Endodermal cell (in vitro differentiated cells): ENCODE results near the gene TMX1. TPM values are rescaled to one million over a fixed set of nuclear protein-coding genes. Genes with fewer than 3 reads are reported as not detected.

Experiments used
- DNase-seq: peaks from one replicate; pipeline ENCODE4 v3.0.0-alpha.2; 2017
- H3K27ac ChIP-seq: 2 replicates; pipeline ENCODE4 v1.5.1; 2013; ENCODE audit warnings: mild to moderate bottlenecking, low read depth, low read length, moderate library complexity
- H3K27me3 ChIP-seq: 2 replicates; pipeline ENCODE4 v1.6.1; 2013; ENCODE audit warnings: mild to moderate bottlenecking, low read length, moderate library complexity; ENCODE audit not compliant: insufficient read depth, control insufficient read depth, poor library complexity, severe bottlenecking
- H3K36me3 ChIP-seq: 2 replicates; pipeline ENCODE4 v1.7.0; 2013; ENCODE audit warnings: mild to moderate bottlenecking, low read length, moderate library complexity; ENCODE audit not compliant: control insufficient read depth, insufficient read depth
- H3K4me1 ChIP-seq: one replicate; pipeline ENCODE4 v1.7.0; 2013; ENCODE audit warnings: low read length; ENCODE audit not compliant: control insufficient read depth, insufficient read depth
- H3K4me3 ChIP-seq: 2 replicates; pipeline ENCODE4 v1.5.1; 2013; ENCODE audit warnings: mild to moderate bottlenecking, low read length, moderate library complexity
- H3K9ac ChIP-seq: 2 replicates; pipeline ENCODE4 v1.6.1; 2013; ENCODE audit warnings: mild to moderate bottlenecking, low read length, moderate library complexity; ENCODE audit not compliant: poor library complexity, severe bottlenecking; ENCODE audit errors: extremely low read depth
- H3K9me3 ChIP-seq: 2 replicates; pipeline ENCODE4 v1.6.1; 2013; ENCODE audit warnings: mild to moderate bottlenecking, low read length, moderate library complexity; ENCODE audit not compliant: control insufficient read depth
- H3K27ac Mint-ChIP-seq: 2 replicates; pipeline ENCODE4 v1.8.0; 2020; ENCODE audit warnings: mixed read lengths
- H3K27me3 Mint-ChIP-seq: 2 replicates; pipeline ENCODE4 v1.8.0; 2021; ENCODE audit warnings: mild to moderate bottlenecking, mixed read lengths; ENCODE audit not compliant: insufficient read depth
- H3K36me3 Mint-ChIP-seq: 2 replicates; pipeline ENCODE4 v1.8.0; 2020; ENCODE audit warnings: low read depth, mixed read lengths
- H3K4me1 Mint-ChIP-seq: 2 replicates; pipeline ENCODE4 v1.8.0; 2020; ENCODE audit warnings: mixed read lengths
- H3K4me3 Mint-ChIP-seq: 2 replicates; pipeline ENCODE4 v1.8.0; 2020; ENCODE audit warnings: mild to moderate bottlenecking, moderate library complexity, mixed read lengths
- H3K9me3 Mint-ChIP-seq: 2 replicates; pipeline ENCODE4 v1.8.0; 2020; ENCODE audit warnings: mild to moderate bottlenecking, mixed read lengths
- CTCF ChIP-seq: fragments of 200-600 bp; sonication (generic); conservative IDR thresholded peaks from 2 replicates; pipeline ENCODE4 v1.5.0; 2021; ENCODE audit warnings: antibody characterized with exemption, mild to moderate bottlenecking
- WGBS, 2 experiments: methylation state at CpG; one replicate each; pipeline versions ENCODE4 v1.1.5 to v1.1.7; 2013; ENCODE audit warnings: missing lambda C conversion rate in 2 of 2, mixed read lengths in 1 of 2; ENCODE audit not compliant: insufficient coverage in 1 of 2, insufficient read length in 1 of 2; 5-methylcytosine and 5-hydroxymethylcytosine counted together
- total RNA-seq, 2 donors: library from RNA; stranded (reverse); fragmentation: NEBNext Ultra II Directional in 1 of 2; extraction: Animal tissue kit (Norgen Biotek cat#: 25700) in 1 of 2; gene quantifications; 2 replicates in 1 of 2; 3 replicates in 1 of 2; pipeline ENCODE4 v1.2.1, GENCODE V29; 2021

The TMX1 gene
- total RNA-seq, 2 donors from 2014 or later: 28.8 to 36.1 TPM

GRCh38 chr14:51293149-51293911 lies 53.3 kb downstream of the TMX1 start:
- Histone ChIP-seq H3K4me3 (no peak overlapping the region), H3K9me3 (no peaks in the 10 kb centered on the region), H3K4me1 (no peaks in the 10 kb centered on the region), H3K36me3 (no peaks in the 10 kb centered on the region), H3K27me3 (no peaks in the 10 kb centered on the region), H3K27ac (no peak overlapping the region), H3K9ac (no peak overlapping the region)
- TF ChIP-seq CTCF: no peak
- DNase-seq: no peak
- no peaks in the 10 kb centered on the region for H3K9me3 Mint-ChIP-seq
- no peaks in the 10 kb centered on the region for H3K36me3 Mint-ChIP-seq
- H3K27ac Mint-ChIP-seq: no peak overlapping the region
- H3K27me3 Mint-ChIP-seq: no peaks in the 10 kb centered on the region
- no peak overlapping the region for H3K4me3 Mint-ChIP-seq
- no peaks in the 10 kb centered on the region for H3K4me1 Mint-ChIP-seq
- 93 to 100% methylated on average over 6 to 7 of the region's 7 CpGs for WGBS, 2 experiments

GRCh38 chr14:51293912-51294389 lies 53.9 kb downstream of the TMX1 start:
- no peak for DNase-seq
- no peak overlapping the region for H3K27ac ChIP-seq
- TF ChIP-seq CTCF: no peak
- no peaks in the 10 kb centered on the region for H3K9me3 ChIP-seq
- Mint-ChIP-seq H3K27ac (no peak overlapping the region), H3K36me3 (no peaks in the 10 kb centered on the region), H3K9me3 (no peaks in the 10 kb centered on the region), H3K4me3 (no peak overlapping the region), H3K27me3 (no peaks in the 10 kb centered on the region), H3K4me1 (no peaks in the 10 kb centered on the region)
- H3K36me3 ChIP-seq: no peaks in the 10 kb centered on the region
- no peak overlapping the region for H3K4me3 ChIP-seq
- 88 to 92% methylated on average over 4 to 6 of the region's 6 CpGs for WGBS, 2 experiments
- no peak overlapping the region for H3K9ac ChIP-seq
- no peaks in the 10 kb centered on the region for H3K27me3 ChIP-seq
- H3K4me1 ChIP-seq: no peaks in the 10 kb centered on the region

GRCh38 chr14:51294951-51295525 lies 55.0 kb downstream of the TMX1 start:
- no peak overlapping the region for H3K27ac ChIP-seq
- no peak overlapping the region for H3K4me3 Mint-ChIP-seq
- H3K9ac ChIP-seq: no peak overlapping the region
- H3K36me3 ChIP-seq: no peaks in the 10 kb centered on the region
- H3K27me3 ChIP-seq: no peaks in the 10 kb centered on the region
- no peak for TF ChIP-seq CTCF
- no peak for DNase-seq
- no peaks in the 10 kb centered on the region for H3K4me1 Mint-ChIP-seq
- H3K4me3 ChIP-seq: no peak overlapping the region
- no peaks in the 10 kb centered on the region for H3K4me1 ChIP-seq
- H3K36me3 Mint-ChIP-seq: no peaks in the 10 kb centered on the region
- H3K27ac Mint-ChIP-seq: no peak overlapping the region
- H3K9me3 Mint-ChIP-seq: no peaks in the 10 kb centered on the region
- WGBS, 2 experiments: 54 to 79% methylated on average over 3 to 6 of the region's 6 CpGs
- H3K27me3 Mint-ChIP-seq: no peaks in the 10 kb centered on the region
- no peaks in the 10 kb centered on the region for H3K9me3 ChIP-seq
